Stimulated activated CD8-positive, alpha-beta memory T cell treated with anti-CD3 and anti-CD28 coated beads, Interleukin-12 subunit alpha, Interleukin-12 subunit beta, amount 100 ng/mL, for 4 hours (primary cell): Measurements from ENCODE around the gene GFRA1.

Source experiments
- DNase-seq: peaks from one replicate; pipeline ENCODE4 v3.0.0-alpha.2; 2020; ENCODE audit warnings: low read depth

The GFRA1 gene, protein sequence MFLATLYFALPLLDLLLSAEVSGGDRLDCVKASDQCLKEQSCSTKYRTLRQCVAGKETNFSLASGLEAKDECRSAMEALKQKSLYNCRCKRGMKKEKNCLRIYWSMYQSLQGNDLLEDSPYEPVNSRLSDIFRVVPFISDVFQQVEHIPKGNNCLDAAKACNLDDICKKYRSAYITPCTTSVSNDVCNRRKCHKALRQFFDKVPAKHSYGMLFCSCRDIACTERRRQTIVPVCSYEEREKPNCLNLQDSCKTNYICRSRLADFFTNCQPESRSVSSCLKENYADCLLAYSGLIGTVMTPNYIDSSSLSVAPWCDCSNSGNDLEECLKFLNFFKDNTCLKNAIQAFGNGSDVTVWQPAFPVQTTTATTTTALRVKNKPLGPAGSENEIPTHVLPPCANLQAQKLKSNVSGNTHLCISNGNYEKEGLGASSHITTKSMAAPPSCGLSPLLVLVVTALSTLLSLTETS

DNA sequence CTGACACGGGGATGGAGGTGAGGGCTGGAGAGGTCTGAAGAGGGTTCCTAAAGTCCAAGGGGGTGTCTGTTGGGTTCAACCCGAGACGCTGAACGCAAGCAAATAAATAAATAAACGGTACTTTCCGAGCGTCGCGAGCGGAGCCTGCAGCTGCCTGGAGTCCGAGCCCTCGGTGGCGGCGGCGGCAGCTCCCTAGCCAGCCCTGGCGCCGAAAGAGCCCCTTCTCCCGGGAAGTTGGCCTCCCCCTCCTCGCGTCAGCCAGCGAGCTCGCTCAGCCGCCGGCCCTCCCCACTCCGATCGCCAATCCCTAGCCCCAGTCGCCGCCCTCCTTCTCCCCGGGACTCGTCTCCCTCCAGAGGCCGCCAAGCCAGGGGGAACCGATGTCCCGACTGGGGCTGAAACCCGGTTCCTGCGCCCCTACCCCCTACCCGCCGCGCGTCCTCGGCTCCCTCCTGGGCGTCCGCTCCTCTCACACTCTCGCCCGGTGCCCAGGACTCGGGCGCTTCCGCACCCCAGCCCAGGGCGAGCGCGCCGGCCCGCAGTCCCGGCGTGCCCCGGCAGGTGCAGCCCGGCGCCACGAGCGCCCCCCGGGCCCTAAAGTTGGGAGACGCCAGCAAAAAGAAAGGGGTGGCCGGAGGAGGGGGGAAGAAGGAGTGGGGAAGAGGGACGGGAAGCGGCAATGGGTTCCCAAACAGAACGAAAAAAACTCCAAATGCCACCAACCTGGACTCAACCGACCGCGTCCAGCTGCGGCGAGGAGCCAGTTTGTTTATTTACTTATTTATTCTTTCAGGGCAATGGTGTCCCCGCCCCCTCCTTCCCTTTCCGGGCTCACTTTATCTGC, at the start of gene GFRA1:
TSS of gene GFRA1 (minus strand) at position 767 of the 844 bp plus-strand sequence. CDS start 1,177 bp downstream, outside the sequence.
- no peak for DNase-seq

- DNase-seq: no peak
Measured at GRCh38 chr10:116316503-116316902, 43.5 kb upstream of the GFRA1 start.

GRCh38 chr10:116312548-116312947, 39.5 kb upstream of the GFRA1 start:
- no peak for DNase-seq

GRCh38 chr10:116311706-116312490, 38.9 kb upstream of the GFRA1 start:
- DNase-seq: no peak

GRCh38 chr10:116311016-116311415, 38.0 kb upstream of the GFRA1 start:
- no peak for DNase-seq

- no peak for DNase-seq
Measured at GRCh38 chr10:116307455-116307854, 34.4 kb upstream of the GFRA1 start.

GRCh38 chr10:116306847-116307246, 33.8 kb upstream of the GFRA1 start:
- DNase-seq: no peak

DNA sequence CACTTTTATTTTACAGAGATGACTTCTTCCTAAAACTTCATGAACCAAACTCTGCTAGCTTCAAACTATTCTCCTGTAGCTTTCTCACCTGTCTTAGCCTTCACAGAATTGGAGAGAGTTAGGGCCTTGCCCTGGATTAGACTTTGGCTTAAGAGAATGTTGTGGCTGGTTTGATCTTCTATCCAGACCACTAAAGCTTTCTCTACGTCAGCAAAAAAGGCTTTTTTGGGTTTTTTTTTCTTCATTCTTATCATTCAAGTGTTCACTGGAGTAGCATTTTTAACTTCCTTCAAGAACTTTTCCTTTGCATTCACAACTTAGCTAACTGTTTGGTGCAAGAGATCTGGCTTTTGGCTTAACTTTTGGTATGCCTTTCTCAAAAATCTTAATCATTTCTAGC, 31.9 kb upstream of the GFRA1 start:
- DNase-seq: no peak

- DNase-seq: no peak
Measured at GRCh38 chr10:116300542-116300941, 27.5 kb upstream of the GFRA1 start.

- no peak for DNase-seq
Measured at GRCh38 chr10:116298586-116298985, 25.6 kb upstream of the GFRA1 start.

- no peak for DNase-seq
Measured at GRCh38 chr10:116296291-116296721, 23.3 kb upstream of the GFRA1 start.

DNA sequence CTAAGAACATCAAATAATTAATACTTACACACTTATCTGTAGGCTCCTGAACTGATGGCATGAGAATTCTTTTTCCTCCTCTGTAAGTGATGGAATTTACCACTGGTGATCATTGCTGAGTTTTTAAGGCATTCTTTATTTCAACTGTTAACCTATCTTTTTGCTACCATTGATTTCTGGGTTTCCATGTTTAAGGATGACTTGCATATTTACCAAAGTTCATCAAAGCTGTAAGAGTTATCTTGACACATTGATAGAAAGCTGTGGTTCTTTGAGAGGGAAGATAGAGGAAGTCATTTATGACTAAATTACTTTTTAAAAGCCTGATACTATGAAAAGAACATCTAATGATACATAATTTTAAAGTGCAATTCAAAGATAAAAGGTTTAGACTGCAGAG, 19.5 kb upstream of the GFRA1 start:
- DNase-seq: no peak

DNA sequence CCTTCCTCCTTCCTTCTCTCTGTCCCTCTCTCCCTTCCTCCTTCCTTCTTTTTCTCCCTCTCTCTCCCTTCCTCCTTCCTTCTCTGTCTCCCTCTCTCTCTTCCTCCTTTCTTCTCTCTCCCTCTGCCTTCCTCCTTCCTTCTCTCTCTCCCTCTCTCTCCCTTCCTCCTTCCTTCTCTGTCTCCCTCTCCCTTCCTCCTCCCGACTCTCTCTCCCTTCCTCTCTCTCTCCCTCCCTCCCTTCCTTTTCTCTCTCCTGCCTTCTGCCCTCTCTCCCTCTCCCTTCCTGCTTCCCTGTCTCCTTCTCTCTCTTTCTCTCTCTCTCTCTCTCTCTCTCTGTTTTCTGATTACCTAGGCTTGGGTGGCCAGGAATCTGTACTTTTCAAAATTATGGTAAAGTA, 16.6 kb upstream of the GFRA1 start:
- no peak for DNase-seq

DNA sequence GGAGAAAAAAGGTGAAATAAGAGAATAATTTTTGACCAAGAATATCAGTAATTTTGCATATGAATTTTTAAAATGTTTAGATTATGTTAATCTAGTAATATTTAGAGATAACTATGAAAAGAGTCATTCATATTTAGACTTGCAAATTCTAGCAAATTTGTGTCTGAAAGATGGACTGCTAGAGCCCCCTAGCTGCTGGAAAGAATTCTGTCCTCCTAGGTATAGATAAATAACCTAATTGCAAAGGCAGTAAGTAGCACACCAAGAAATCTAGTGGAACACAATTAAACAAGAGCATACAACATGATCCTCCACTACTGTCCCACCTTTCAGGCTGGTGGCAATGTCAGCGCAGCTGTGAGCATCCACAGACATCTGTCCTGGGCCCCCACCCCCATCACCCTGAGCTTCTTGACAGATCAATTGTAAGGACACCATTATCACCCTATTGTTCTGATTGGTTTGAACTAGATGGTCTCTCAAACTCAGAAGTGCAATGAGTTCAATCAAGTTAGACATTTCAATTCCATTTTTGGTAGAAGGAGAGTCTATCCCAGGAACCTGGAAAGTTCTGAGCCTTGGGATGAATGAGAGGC, 15.0 kb upstream of the GFRA1 start:
- DNase-seq: no peak

DNA sequence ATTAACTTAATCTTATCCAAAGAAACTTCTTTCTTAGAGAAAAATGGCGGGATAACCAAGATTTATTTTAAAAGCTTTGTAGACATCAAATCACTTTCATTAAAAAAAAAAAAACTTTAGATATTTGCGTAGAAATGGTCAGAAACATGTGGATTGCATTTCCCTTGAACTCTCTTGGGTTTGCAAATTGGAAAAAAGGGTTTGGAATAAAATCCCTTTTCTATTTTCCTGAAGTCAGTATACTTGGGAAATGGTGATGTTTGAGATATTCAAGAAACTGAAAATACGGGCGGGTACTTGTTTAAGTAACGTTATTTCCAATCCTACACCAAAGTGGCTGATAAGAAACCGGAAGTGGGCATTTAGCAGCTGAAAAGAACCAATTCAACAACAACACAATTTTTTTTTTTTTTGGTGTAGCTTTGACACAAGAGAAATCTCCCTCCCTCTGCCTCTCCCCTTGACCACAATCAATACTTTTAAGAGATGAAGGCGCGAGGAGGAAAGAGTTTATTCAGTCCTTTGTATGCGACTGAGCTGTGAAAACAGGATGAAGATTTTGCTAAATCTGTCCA, 13.7 kb upstream of the GFRA1 start:
- no peak for DNase-seq

DNA sequence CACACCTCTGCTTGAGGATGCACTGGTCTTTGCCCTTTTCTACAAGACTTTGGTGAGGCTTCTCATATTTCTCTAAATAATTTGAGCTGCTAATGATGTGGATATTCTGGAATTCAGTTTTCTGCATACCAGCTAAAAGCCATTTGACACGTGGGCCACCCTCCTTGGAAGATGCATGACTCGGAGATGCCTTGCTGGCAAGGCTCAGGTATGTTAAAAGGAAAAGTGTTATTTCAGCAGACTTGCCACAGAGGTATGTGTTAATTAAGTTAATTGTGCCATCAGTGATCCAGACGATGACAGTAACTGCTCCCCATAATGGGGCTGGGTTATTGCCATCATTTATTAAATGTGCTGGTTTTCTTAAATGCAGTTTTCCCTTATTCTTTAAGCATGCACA, 8.8 kb upstream of the GFRA1 start:
- no peak for DNase-seq

GRCh38 chr10:116278846-116279245, 5.8 kb upstream of the GFRA1 start:
- no peak for DNase-seq

DNA sequence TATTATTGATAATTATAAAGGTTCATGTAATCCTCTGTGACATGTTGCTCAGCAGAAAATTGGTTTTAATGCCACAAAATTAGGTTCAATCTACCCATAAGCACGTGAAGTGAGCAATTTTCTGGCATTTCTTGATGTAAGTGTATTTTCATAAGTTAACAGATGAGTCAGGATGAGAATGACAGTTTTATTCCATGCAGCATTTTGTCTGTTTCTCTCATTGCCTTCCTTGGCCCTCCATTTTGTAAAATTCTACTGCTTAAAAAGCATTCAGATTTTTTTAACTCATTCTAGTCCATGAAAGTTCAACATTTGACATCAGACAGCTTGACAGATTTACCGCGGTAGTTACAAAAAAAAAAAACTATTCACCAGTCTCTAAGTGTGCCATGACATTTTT, 4.0 kb upstream of the GFRA1 start:
- no peak for DNase-seq

- DNase-seq: no peak
Measured at GRCh38 chr10:116274064-116274904, 1.3 kb upstream of the GFRA1 start.

- DNase-seq: no peak
Measured at GRCh38 chr10:116271593-116272439, 1.2 kb downstream of the GFRA1 start.
